ENCODE data around the gene SLC16A5. TPM values are rescaled to one million over a fixed set of nuclear protein-coding genes. Genes with fewer than 3 reads are reported as not detected.
A peak's percentile ranks its signal among the peaks of the same experiment; 100 is the strongest.
"Not testable (repeated sequence)": the region's sequence is repeated elsewhere in the genome, so short reads cannot be mapped to it uniquely, and the experiment has no call there.

The SLC16A5 gene
- total RNA-seq, 2 donors from 2014 or later: 7.2 to 14.3 TPM

DNA sequence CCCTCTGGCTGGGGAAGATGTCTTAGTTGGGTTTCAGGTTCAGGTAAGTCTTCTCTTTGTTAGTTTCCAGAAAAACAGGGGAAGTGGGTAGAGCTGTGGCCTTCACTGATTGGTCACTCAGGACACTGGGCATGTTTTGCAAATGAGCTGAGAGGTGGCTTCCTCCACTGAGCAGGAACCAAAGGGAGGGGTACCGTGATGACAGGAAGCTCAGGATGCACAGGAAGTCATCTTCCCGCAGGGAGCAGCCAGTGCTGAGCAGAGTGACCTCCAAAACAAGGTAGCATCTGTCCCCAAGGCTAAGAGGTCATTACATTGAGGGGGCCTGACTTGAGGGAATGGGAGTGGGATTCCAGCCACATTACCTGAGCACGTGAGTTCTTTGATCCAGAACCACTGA, 38.2 kb downstream of the SLC16A5 start:
- DNase-seq (no peak), ATAC-seq (no peak)
- intact Hi-C loops (cut with DNase I): no loop called here

- intact Hi-C loops (cut with DNase I): no loop called here
- no peak for ATAC-seq
- DNase-seq: no peak
Measured at GRCh38 chr17:75126954-75127353, 39.2 kb downstream of the SLC16A5 start.

- not testable (repeated sequence) for ATAC-seq, DNase-seq
Measured at GRCh38 chr17:75127936-75128335, 40.2 kb downstream of the SLC16A5 start.

GRCh38 chr17:75128694-75129505, 41.1 kb downstream of the SLC16A5 start:
- intact Hi-C loops (cut with DNase I): no loop called here
- no peak for DNase-seq
- ATAC-seq: no peak

More at GRCh38 chr17:75127936-75128335, 40.2 kb downstream of the SLC16A5 start:
- intact Hi-C loops (cut with DNase I): not testable (repeated sequence)

DNA sequence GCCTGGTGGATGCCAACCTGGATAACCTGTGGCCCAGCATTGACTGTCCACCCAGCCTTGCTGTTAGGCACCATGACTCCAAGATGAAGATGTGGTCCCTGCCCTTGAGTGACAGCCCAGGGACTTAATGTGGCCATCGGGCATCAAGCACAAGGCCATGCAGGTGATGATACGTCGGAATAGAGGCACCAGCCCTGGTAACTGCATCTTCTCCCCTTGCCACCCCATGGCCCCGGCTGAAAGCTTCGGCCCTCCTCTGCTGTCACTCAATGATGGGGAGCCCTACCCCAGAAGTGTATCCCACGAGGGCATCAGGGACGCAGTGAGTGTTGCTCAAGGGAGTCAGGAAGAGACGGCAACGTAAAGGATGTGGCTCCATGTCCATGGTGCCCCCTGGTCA, 41.8 kb downstream of the SLC16A5 start:
- intact Hi-C loops (cut with DNase I): no loop called here
- ATAC-seq: no peak
- DNase-seq: no peak

DNA sequence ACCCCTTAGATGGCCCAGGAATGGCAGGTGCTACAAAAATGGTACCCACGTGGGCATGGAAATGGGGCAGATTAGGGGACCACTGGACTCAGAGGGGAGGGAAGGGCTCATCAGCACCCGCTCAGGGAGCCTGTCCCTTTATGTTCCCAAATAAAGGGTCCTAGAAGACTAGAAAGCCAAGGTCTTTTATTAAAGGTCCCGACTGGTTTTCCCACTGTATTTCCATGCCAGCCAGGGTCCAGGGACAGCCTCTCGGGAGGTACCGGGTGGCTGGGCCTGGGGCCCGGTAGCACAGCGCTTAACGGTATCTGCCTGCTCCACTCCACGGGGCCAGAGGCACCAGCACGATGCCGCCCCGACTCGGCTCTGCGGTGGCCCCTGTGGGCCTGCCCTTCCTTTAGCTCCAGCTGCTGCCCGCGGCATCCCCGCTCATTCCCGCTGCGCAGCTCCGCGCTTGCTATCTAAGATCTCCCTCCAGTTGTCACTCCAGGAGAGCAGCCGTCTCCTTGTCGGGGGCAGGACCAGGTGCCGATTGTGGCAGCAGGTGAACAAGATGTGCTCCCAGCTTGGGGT, 42.4 kb downstream of the SLC16A5 start:
- no peak for DNase-seq
- ATAC-seq: no peak

DNA sequence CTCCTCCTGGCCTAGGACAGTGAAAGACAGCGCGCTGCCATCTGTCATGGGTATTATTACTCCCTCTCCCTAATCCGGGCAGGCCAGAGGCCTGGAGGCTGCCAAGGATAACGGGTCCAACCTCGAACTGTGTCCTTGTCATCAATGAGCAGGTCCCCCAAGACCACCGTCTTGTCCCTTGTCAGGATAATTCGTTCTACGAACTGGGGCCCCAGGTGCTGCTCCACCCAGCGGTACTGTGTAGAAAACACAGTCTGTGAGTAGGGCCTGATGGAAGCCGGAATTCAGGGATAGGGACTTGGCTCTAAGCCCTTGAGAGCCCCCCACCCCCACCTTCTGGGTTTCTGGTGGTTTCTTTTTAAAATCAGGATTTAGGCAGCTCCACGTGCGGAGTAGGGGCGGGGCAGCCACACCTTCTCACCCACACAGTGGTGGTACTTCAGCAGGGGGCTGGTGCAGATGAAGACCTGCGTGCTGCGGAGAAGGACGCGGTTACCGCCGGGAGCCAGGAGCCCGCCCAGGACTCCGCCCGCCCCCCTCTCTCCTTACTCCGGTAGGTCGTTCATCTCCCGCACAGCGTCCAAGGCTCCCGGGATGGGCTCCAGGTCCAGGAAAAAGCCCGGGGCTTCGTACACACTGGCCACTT, 43.0 kb downstream of the SLC16A5 start:
- DNase-seq (peak; percentile 56), ATAC-seq (peak; percentile 47 to 65)
- intact Hi-C loops (cut with DNase I): no loop called here

More for the DNA sequence above, 42.4 kb downstream of the SLC16A5 start:
- intact Hi-C loops (cut with DNase I): no loop called here

- peak; percentile 87 for DNase-seq
- intact Hi-C loops (cut with DNase I): no loop called here
- ATAC-seq: peak; percentile 94 to 96
Measured at GRCh38 chr17:75131278-75132017, 43.7 kb downstream of the SLC16A5 start, which contains the start of gene NT5C. Gene NT5C, minus strand, starts transcription at chr17:75131742. Its CDS starts 35 bp downstream, at chr17:75131707.

GRCh38 chr17:75132018-75133000, 44.6 kb downstream of the SLC16A5 start:
- ATAC-seq; DNase-seq; intact Hi-C loops (cut with DNase I): not testable (repeated sequence)

DNA sequence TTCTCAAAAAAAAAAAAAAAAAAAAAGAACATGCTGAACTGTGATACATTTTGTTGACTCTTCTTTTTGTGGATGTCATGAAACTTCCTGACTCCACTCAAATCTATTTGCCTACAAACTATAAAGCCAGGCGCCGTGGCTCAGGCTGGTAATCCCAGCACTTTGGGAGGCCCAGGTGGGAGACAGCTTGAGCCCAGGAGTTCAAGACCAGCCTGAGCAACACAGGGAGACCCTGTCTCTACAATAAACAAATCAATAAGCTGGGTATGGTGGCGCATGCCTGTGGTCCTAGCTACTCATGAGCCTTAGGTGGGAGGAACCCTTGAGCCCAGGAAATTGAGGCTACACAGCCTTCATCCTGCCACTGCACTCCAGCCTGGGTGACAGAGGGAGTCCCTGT, 45.2 kb downstream of the SLC16A5 start:
- intact Hi-C loops (cut with DNase I): no loop called here
- ATAC-seq (no peak), DNase-seq (no peak)

DNA sequence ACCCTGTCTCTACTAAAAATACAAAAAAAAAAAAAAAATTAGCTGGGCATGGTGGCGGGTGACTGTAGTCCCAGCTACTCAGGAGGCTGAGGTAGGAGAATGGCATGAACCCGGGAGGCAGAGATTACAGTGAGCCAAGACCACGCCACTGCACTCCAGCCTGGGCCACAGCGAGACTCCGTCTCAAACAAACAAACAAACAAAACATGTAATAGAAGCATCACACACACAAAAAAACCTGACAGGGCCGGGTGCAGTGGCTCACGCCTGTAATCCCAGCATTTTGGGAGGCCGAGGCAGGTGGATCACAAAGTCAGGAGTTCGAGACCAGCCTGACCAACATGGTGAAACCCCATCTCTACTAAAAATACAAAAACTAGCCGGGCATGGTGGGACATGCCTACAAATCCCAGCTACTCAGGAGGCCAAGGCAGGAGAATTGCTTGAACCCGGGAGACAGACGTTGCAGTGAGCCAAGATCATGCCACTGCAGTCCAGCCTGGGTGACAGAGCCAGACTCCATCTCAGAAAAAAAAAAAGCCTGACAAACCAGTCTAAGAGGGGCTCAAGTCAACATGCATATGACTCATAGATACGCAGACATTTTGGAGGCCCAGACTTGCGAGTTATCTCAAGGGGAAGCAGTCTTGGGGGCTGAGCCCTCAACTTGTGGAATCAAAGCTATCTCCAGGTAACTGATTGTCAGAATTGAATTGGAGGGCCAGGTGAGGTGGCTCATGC, 46.0 kb downstream of the SLC16A5 start:
- intact Hi-C loops (cut with DNase I); ATAC-seq; DNase-seq: not testable (repeated sequence)

GRCh38 chr17:75135452-75135851, 47.7 kb downstream of the SLC16A5 start:
- no peak for DNase-seq
- intact Hi-C loops (cut with DNase I): no loop called here
- no peak for ATAC-seq

DNA sequence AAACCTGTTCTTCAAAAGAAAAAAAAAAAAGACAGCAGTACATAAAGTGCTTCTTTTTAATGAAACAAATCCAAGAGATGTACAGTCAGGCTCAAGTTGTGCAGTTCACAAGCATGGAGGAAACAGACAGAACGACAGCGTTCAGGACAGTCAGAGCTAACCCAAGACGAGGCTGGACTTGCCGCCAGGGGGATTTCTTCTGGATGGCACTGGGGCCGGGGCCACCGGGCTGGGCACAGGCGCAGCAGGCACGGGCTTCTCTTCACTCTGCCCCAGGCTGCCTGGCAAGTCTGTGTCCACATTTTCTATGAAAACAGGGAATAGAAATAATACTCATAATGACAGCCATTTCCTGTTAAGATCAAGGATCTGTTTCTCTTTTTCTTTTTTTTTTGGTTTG, 48.2 kb downstream of the SLC16A5 start:
- intact Hi-C loops (cut with DNase I): no loop called here
- ATAC-seq (no peak), DNase-seq (no peak)

DNA sequence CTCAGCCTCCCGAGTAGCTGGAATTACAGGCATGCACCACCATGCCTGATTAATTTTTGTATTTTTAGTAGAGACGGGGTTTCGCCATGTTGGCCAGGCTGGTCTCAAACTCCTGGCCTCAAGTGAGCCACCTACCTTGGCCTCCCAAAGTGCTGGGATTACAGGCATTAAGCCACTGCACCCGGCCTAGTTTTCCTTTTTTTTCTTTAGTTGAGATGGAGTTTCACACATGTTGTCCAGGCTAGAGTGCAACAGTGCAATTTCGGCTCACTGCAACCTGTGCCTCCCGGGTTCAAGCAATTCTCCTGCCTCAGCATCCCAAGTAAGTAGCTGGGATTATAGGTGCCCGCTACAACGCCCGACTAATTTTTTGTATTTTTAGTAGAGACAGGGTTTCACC, 50.0 kb downstream of the SLC16A5 start:
- ATAC-seq; intact Hi-C loops (cut with DNase I); DNase-seq: not testable (repeated sequence)

GRCh38 chr17:75138519-75138918, 50.8 kb downstream of the SLC16A5 start:
- intact Hi-C loops (cut with DNase I): no loop called here
- no peak for ATAC-seq
- DNase-seq: no peak

DNA sequence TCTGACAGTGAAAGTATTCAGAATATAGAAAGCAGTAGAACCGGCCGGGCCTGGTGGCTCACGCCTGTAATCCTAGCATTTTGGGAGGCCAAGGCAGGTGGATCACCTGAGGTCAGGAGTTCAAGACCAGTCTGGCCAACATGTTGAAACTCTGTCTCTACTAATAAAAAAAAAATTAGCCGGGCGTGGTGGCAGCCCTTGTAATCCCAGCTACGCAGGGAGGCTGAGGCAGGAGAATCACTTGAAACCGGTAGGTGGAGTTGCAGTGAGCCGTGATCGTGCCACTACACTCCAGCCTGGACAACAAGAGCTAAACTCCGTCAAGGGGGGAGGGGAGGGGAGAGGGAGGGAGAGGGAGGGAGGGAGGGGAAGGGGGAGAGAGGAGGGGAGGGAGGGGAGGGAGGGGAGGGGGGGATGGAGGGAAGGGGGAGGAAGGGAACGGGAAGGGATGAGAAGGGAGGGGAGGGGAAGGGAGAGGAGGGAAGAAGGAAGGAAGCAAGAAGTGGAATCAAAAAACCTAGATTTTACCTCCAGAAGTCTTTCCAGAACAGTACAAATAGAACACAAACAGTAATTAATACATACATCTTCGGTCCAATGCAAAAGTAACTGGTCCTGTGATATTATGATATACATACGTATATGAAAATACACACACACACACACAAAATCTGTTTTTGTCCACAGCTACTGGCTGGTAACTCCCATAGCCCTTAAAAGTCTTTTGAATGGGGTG, 54.6 kb downstream of the SLC16A5 start:
- intact Hi-C loops (cut with DNase I): no loop called here
- ATAC-seq: no peak
- DNase-seq: no peak

Data from left cardiac atrium (tissue), 4 donors.